T-helper 1 cell (primary cell): ENCODE results near the gene TPST1.
"Not testable (repeated sequence)": the region's sequence is repeated elsewhere in the genome, so short reads cannot be mapped to it uniquely, and the experiment has no call there.

ENCODE experiments used
- DNase-seq, 5 donors: peaks; one replicate each; pipeline ENCODE4 v3.0.0-alpha.2; 2012 to 2020

TPST1 gene

GRCh38 chr7:66339141-66339540 is 134.0 kb downstream of the TPST1 start:
- no peak for DNase-seq

- DNase-seq, result no peak
Measured at GRCh38 chr7:66344166-66344565, 139.0 kb downstream of the TPST1 start.

GRCh38 chr7:66348531-66348930 is 143.4 kb downstream of the TPST1 start:
- no peak for DNase-seq

- no peak for DNase-seq
Measured at GRCh38 chr7:66348959-66349358, 143.8 kb downstream of the TPST1 start.

GRCh38 chr7:66352071-66352470 is 146.9 kb downstream of the TPST1 start:
- no peak for DNase-seq

- no peak for DNase-seq
Measured at GRCh38 chr7:66353547-66353946, 148.4 kb downstream of the TPST1 start.

GRCh38 chr7:66355756-66356155 is 150.6 kb downstream of the TPST1 start:
- DNase-seq, result no peak

GRCh38 chr7:66356277-66356721 is 151.2 kb downstream of the TPST1 start:
- DNase-seq, result no peak

GRCh38 chr7:66357087-66357486 is 152.0 kb downstream of the TPST1 start:
- DNase-seq, result no peak

- DNase-seq, result no peak
Measured at GRCh38 chr7:66359656-66360211, 154.6 kb downstream of the TPST1 start.

GRCh38 chr7:66362136-66362535 is 157.0 kb downstream of the TPST1 start:
- DNase-seq, result no peak

- DNase-seq, result no peak
Measured at GRCh38 chr7:66363635-66364034, 158.5 kb downstream of the TPST1 start.

- not testable (repeated sequence) for DNase-seq
Measured at GRCh38 chr7:66365031-66365430, 159.9 kb downstream of the TPST1 start.

- no peak for DNase-seq
Measured at GRCh38 chr7:66371096-66371824, 166.1 kb downstream of the TPST1 start.

- DNase-seq, result not testable (repeated sequence)
Measured at GRCh38 chr7:66374141-66374840, 169.2 kb downstream of the TPST1 start.

GRCh38 chr7:66376264-66376945 is 171.3 kb downstream of the TPST1 start:
- no peak for DNase-seq

GRCh38 chr7:66377045-66377444 is 171.9 kb downstream of the TPST1 start:
- DNase-seq, result no peak

- DNase-seq, result no peak
Measured at GRCh38 chr7:66377714-66378113, 172.6 kb downstream of the TPST1 start.

GRCh38 chr7:66379542-66380160 is 174.5 kb downstream of the TPST1 start:
- no peak for DNase-seq

- DNase-seq, result no peak
Measured at GRCh38 chr7:66380272-66380888, 175.2 kb downstream of the TPST1 start.

GRCh38 chr7:66382182-66382923 is 177.2 kb downstream of the TPST1 start:
- DNase-seq, result not testable (repeated sequence)
